Measurements from ENCODE around the gene SMC3. TPM values are rescaled to one million over a fixed set of nuclear protein-coding genes. Genes with fewer than 3 reads are reported as not detected.
"Not testable (repeated sequence)": the region's sequence is repeated elsewhere in the genome, so short reads cannot be mapped to it uniquely, and the experiment has no call there.

Gene SMC3
- polyA plus RNA-seq (ENCODE audit: insufficient read length) = 38.4 TPM

DNA sequence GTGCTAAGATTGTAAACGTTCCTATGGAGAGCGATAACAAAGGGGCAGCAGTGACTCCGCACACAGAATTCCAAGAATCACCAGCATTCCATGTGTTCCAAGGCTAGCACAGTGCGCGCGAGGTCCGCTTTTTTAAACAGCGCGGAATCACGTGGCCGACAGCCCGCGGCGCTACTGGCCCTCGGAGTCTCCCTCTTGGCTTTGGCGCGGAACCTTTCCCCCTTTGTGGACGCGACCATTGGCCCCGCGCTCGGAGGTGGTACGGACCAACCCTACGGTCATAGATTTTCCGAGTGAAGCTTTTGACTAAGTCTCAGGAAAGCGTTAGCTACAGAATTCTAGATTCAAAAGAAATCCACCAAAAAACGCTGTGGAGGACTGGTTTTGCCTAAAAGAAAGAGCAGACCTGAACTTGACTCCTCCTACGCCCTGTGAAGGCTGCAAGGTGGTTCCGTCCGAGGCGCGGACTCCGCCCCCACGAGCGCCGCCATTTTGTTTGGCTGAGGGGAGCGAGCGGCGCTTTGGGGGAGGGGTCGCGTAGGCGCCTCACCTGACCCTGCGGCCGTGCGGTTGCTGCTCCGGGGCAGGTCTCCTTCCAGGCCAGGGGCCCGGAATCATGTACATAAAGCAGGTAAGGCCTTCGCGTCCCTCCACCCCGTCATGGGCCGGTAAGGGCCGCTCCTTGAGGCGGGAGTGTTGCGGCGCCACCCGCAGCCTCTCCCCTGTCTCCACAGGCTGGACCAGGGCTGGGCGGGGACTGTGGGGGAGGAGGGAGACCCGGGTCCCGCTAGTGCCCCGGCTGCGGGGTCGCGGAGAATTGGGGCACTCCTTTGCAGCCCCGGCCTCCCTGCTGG lies at the start of gene SMC3:
SMC3 (plus strand) TSS at position 495 of the 854 bp plus-strand sequence; CDS start at position 617, 122 bp downstream.
- DNase-seq = peak; percentile 94

DNA sequence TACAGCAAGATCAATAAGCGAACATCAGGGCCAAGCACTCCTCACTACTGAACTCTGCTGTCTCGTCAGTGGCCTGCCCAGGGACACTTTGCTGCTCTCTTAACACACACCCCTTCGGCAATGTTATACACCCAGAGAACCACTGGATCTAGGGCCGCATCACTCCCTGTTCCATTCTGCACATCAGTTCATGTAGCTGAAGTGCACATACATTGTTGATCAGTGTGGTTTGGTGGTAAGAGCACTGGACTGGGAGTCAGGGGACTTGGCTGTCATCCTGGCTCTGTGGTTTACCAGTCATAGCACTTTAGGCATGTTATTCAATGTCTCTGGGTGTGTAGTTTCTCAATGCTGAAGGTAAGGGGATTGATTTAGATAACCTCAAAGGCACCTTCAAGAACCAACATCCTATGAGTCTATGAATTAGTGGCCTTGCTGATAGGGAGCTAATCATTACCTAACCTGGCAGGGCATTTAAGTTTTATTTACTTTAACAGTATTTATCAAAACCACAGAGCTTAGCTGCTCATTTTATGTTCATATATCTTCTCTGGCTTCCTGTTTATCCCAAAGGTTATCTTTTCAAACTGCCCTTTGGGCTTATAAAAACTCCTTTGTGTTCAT lies 45.0 kb upstream of the SMC3 start:
- DNase-seq = no peak

DNA sequence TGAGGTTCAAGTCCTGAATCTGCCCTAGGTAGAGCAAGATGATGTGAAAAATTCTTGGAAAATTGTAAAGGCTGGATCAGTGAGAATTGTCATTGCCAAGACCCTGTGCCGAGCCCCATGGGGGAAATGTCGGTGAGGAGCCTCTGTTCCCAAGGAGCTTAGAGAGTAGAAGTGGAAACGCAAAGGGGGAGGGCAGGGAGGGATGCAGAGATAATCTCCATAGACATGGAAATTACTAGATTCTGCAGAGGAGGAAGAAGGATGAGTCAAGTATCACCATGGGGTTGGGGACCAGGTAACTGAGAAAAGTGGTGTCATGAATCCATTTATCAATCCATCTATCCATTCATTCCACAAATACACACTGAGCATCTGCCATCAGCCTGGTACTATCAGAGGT lies 43.8 kb upstream of the SMC3 start:
- DNase-seq = no peak

DNA sequence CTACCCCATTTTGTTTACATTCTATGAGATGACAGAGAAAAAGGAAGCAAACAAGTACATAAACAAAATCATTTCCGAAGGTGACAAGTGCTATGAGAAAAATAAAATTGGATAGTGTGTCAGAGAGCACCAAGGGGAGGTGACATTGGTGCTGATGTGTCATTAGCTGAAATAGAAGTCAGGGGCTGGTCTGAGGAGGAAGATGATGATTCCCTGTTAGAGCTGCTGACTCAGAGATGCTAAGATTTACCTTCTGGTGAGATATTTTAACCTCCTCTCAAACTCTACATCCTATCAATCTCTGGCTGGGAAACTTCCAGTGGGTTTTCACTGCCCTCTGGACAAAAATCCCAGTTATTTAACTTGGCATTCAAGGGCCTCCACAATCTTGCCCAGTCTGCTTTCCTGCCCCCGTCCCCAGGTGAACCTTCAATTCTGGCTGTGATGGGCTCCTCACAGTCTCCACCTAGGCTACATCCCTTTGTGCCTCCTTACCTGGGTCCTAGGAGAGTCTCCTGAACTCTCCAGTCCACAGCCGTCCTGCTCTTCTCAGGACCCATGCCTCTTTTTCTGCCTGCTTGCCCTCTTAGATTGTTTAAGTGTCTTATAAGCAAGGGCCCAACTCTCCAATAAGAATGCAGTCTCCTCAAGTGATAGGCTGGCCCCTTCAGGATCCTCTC lies 43.2 kb upstream of the SMC3 start:
- DNase-seq = no peak

DNA sequence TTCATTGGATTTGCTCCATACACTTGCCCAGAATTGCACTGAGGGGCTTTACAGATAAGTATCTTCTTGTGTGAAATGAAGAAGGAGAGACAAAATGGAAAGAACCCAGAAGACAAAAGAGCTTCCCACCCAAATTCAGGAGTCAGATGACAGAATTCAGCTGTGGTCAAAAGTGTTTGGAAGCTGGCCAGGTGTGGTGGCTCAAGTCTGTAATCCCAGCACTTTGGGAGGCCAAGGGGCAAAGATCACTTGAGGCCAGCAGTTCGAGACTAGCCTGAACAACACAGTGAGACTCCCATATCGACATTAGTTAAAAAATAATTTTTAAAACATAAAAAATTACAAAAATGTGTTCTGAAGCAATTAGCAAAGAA lies 42.6 kb upstream of the SMC3 start:
- DNase-seq = no peak

DNA sequence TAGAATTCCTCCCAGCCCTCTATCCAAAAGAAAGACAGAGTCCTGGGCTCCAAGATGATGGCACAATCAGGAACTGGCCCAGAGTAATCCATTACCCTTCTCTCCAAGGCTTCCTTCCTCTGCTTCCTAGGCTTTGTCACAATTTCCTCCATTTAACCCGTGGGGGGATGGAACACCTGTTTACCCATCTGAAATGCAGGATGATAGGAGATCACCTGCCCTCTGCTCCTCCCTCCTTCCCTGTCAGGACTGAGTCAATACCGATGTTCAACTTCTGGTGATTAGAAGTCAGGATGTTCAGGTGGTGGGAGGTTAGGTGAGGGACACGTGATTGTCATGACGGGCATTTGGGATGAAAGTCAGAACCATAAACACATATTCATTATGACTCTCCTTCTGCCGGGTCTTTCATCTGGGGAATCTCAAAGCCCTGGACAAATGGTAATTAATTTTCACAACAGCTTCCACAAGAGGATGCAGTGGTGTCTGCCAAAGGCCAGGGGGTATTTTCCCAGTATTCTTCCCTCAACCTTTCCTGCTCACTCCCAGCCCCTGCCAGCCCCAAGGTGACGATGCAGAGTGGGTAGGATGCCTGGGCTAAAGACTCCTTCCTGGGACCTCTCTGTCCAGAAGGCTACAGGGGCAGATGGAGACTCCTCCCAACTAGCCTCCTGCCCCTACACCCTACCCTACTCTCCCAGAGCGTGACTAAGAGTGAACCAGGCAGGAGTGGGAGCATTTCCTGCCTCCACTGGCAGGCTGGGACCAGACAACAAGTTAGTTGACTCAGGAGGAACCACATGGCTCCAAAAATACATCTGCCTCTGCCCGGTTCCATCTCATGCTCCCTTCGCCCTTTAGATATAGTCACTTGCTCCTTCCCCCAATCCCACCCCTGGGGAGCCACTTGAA lies 41.9 kb upstream of the SMC3 start:
- DNase-seq = no peak

DNA sequence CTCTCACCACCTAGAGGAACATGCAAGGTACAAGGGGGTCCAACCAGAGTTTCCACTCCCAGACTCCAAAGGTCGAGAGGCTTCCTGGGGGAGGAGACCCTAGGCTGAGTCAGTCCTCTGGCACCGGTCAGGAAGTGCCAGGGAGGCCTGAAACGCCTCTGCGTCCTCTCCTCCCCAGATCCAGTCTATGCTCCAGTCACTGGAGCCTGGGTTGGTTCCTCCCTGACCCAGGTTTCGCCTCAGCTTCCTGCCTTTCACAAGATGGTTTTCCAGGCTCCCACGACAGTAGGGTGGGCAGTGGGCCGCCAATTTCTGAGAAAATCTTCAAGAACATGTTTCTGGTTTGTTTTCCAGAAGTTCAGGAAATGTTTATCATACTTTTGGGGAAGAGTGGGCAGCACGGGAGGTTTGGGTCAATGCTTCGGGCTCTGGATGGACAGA lies 39.7 kb upstream of the SMC3 start:
- DNase-seq = no peak

DNA sequence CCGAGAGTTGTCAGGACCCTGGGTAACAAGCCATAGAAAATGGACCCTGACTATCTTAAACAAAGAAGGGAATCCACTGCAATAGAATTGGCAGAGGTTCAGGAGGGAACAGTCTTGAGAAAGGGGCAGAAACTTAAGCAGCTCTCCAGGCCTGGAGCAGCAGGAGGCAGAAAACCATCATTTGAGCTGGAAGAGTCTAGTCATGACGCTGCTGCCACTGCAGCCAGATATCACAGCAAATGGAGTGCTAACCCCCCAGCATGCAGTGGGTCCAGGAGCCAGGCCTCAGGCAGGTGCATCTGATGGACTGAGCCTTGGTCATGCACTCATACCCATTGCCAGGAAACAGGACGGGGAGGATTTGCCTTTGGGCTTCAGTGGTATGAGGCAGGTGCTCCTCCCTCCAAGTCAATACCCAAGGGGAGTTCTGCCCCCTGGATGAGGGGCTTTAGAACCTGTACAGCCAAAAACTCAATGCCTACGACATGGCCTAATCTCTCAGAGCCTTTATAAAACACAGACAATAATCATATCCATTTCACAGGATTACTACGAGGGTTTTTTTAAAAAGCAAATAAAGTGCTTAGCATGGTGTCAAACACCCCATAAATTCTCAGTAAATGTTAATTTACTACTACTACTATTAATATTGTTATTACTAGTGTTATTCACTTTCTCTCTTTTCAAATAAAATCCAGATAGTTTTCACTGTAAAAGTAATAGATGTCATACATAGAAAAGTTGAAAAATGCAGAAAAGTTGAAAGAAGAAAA lies 39.1 kb upstream of the SMC3 start:
- DNase-seq = no peak

DNA sequence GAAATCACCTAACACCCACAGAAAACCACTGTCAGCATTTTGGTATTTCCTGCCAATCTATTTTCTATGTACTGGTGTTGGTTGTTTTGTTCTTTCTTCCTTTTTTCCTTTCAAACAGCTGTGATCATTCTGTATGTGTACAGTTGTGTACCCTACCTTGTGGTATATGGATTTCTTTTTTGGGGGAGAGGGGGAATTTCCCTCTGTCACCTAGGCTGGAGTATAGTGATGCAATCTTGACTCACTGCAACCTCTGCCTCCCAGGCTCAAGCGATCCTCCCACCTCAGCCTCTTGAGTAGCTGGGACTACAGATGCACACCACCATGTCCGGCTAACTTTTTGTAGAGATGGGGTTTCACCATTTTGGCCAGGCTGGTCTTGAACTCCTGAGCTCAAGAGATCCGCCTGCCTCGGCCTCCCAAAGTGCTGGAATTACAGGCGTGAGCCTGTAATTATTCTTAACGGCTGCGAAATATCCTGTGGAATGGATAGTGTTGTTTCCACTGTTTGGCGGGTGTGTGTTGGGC lies 38.4 kb upstream of the SMC3 start:
- DNase-seq = not testable (repeated sequence)

DNA sequence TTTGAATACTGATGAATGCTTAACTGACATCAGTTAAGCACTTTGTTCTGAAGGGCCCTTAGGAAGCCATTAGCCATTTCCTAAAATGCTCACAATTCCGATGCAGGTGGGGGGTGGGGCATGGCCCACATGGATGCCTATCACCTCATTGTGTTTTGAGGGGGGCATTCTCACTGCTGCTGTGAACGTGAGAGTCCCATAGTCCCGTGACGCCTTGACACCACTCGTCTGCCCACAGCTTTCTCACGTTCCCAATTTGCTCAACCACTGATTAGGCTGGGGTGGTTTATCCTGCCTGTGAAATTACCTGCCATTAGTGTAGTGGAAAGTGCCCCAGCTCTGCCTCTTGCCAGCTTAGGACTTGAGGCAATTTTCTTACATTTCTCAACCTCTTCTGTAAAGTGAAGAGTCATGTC lies 37.9 kb upstream of the SMC3 start:
- DNase-seq = no peak

DNA sequence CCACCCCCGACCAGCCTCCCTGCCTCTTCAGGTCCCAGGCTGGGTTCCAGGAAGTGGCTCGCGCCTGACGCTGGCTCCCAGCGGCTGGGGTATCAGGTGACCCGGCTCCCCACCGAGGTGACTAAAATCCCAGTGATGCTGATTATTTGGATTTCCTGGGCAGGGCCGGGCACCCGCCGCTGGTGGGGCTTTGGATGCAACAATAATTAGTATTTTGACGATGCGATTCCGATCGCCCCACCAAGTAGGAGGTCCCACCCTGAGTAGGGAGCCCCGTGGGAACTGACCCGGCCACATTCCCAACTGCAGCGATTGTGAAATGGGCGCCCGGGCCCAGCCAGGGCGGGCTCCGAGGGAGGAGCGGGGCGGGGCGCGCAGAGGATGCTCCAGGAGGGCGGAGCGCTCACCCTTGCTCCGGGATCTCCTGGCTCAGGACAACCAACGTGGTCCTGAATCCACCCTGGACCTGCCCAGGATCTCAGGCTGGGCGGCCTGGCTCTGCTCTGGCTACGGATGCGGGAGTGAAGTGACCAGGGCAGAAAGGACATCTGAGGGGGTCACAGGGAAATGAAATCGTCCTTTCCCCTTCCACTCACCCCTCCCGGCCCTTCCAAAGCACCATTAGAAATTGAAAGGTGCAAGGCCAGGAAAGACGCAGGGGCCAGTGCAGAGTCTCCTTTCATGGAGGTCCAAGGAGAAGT lies 37.2 kb upstream of the SMC3 start:
- no peak for DNase-seq

DNA sequence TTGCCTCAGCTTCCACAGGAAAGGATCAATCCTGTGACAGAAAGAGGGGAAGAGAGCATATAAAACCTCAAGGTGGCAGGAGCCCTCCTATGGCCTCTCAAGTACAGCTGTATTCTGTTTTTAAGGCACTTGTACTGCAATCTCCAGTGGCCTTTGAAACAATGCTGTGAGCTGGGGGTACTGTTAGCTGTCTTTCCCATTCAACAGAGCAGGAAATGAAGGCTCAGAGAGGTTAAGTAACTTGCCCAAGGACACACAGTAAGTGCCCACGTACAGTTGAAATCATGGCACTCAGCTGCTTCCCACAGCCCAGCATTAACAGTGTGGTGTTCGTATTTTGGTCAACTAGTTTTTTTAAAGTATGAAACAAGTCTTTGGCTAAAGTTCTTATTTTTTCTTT lies 35.8 kb upstream of the SMC3 start:
- no peak for DNase-seq

DNA sequence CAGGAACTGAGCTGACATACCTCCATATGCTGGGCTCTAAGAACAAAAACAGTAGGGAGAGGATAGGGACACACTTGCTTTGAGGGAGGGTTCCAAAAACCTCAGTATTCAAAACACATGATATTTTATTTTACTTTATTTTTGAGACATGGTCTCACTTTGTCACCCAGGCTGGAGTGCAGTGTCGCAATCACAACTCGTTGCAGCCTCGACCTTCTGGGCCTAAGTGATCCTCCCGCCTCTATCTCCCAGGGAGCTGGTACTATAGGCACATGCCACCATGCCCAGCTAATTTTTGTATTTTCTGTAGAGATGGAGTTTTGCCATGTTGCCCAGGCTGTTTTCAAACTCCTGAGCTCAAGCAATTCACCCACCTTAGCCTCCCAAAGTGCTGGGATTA lies 34.9 kb upstream of the SMC3 start:
- DNase-seq = not testable (repeated sequence)

DNA sequence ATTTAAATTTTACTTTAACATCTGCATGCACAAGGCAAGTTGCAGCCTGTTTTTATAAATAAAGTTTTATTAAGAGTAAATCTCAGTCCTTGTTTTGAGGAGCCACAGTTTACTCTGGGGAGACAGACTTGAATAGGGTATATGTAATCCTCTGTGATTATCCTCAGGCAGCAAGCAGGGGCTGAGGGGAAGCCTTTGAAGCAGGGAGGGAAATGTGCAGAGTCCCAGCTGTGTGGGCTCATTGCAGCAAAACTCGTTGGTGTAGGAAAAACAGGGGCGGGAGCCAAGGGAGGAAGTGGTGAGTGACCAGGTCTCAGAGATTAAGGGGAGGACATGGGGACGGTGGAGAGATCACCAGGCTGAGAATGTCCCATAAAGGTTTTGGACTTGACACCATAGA lies 34.3 kb upstream of the SMC3 start:
- DNase-seq = no peak

DNA sequence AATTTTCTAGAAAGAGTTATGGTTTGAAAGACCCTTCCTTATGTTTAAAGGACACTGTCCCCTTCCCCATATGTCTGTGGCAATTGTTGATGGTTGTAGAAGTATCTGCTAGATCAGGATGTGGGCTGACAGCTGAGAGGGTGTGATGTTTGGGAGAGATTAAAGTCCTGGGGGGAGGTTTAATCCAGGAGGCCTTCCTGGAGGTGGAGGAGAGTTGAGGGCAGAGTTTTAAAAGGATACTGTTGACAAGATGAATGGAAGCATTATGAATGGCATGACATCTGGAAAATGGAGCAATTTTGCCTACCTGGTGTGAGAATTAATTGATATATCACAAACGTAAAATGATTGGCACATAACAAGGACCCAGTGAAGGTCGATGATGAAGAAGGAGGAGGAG lies 32.9 kb upstream of the SMC3 start:
- DNase-seq = no peak

DNA sequence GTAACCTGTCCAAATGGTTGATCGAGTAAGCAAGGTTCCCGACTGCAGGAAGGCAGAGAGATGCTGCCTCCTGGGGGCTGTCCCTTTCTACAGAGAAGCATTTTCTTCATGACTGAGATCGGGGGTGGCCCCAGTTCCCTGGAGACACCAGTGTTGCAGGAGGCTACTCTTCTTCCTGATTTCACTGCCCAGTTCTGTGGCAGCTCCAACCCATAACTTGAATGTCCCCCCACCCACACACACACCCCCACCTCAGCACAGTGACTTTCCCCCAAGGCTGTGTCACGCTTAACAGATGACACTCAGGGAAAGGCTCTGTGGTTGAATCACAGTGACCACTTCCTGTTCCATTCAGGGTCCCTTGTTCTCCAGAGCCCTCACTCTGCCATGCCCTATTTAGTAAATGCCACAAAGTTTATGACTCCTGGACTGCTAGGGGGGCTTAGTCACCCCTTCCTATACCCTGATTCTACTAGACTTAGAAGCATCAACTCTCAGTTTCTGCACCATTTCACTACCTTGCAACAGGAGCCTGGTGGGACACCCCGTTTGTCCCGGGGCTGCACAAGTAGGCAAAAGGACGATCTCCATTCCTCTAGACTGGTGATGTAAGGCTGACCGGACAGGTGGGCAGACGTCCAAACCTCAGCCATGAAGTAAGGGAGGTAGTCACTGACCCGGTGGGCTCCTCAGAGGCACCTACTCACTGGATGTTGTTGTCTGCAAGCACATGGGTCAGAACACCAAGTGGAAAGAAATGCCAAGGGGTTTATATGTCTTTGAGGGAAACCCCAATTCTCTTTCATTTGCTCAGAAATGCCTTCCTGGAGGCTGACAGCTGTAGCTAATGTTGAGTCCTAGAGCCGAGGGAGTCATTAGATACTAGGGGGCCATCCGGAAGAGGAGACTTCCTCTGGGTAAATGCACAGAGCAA lies 31.3 kb upstream of the SMC3 start:
- DNase-seq = no peak

DNA sequence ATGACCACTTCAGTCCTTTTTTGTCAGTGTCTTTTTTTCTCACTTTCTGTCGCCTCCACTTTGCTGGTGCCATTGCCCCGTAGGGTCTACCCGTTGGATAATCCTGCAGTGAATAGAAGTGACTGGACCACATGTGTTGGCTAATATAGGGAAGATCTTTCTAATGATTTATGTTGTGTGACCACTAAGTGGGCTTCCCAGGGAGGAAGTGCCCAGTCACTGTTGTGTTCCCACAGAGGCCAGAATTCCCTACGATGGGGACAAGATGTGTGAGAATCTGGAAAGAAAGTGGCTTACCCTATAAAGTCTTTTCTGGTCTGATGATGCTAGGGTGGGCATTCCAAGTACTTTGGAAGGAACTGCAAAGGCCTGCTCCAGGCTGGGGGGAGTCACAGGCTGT lies 28.4 kb upstream of the SMC3 start:
- DNase-seq = no peak

DNA sequence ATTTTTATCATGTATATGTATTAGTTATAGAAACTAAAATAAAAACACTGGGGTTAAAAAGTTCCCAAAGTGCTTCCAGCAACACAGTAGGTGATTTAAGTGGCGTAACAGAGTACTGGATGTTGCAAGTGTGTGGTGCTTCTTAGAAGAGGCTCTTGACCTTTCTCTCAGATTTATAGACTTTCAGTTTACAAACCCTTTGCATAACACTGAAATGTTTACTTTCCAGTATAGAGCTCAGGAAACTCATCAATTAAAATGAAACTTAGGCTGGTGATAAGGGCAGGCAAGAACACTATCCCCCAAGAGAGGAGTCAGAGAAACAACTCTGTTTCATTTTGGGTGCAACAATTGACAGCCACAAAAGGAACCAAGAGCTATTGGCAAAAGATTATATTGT lies 27.5 kb upstream of the SMC3 start:
- DNase-seq = no peak

DNA sequence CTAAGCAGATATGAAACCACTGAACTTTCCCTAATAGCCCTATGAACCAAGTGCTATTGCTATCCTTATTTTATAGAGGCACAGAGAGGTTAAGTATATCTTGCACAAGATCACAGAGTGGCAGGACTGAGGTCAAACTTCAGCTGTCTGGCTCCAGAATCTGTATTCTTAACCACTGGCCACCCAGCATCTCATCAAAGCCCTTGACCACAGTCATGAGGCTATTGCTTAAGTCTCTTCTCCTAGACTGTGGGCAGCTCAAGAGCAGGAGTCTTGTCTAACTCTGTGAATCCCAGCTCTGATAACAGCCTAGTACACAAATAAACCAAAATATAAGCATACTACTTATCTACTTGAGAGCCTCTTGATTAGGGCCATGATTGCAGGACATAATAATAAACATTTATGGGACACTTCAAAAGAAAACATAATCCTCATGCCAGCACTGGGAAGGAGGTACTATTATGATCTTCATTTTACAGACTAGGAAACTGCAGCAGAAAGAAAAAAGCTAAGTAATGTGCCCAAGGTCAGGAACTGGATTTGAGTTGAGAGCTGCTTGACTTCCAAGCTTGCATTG lies 22.4 kb upstream of the SMC3 start:
- no peak for DNase-seq

Measured in hindlimb muscle (tissue), 1 donor.